K562 (cell line): ENCODE data around the gene LACTB. TPM values are rescaled to one million over a fixed set of nuclear protein-coding genes. Genes with fewer than 3 reads are reported as not detected.
A peak's percentile ranks its signal among the peaks of the same experiment; 100 is the strongest.

Source experiments
- ARID4B ChIP-seq: sonication (generic); formaldehyde crosslinking; IDR thresholded peaks from 2 replicates; pipeline ENCODE4 v1.8.0; 2022; ENCODE audit warnings: mild to moderate bottlenecking, missing genetic modification reagents
- FOXK2 ChIP-seq, 2 experiments: fragments of 450-650 bp; IDR thresholded peaks in 1 of 2; conservative IDR thresholded peaks in 1 of 2; 2 replicates each; pipeline ENCODE4 v1.6.1; 2016; ENCODE audit warnings: low read depth in 2 of 2, mild to moderate bottlenecking in 1 of 2
- IRF1 ChIP-seq: sonication (generic); formaldehyde crosslinking; IDR thresholded peaks from 2 replicates; pipeline ENCODE4 v1.8.0; 2022; ENCODE audit warnings: missing genetic modification reagents, mild to moderate bottlenecking, borderline replicate concordance
- JUN ChIP-seq, 2 experiments: sonication (generic) in 1 of 2; formaldehyde crosslinking in 1 of 2; IDR thresholded peaks; 2 replicates each; pipeline versions ENCODE4 v1.6.1 to v1.8.0; 2012 to 2022; ENCODE audit warnings: borderline replicate concordance in 2 of 2, mild to moderate bottlenecking in 2 of 2, improper control_type of control experiment in 1 of 2, low read depth in 1 of 2, low read length in 1 of 2, missing genetic modification reagents in 1 of 2
- MYNN ChIP-seq, 2 experiments: sonication (generic); formaldehyde crosslinking in 1 of 2; IDR thresholded peaks; 2 replicates each; pipeline versions ENCODE4 v1.5.0 to v1.6.1; 2016 to 2020; ENCODE audit warnings: antibody characterized with exemption in 1 of 2, missing genetic modification reagents in 1 of 2
- PATZ1 ChIP-seq: fragments of 250-450 bp; sonication (Bioruptor Pico); IDR thresholded peaks from 2 replicates; pipeline ENCODE4 v1.5.0; 2020; ENCODE audit warnings: mild to moderate bottlenecking, borderline replicate concordance
- RNF2 ChIP-seq: sonication (generic); IDR thresholded peaks from 2 replicates; pipeline ENCODE4 v1.6.1; 2016
- TSHZ1 ChIP-seq: fragments of 250-450 bp; sonication (Bioruptor Pico); IDR thresholded peaks from 2 replicates; pipeline ENCODE4 v1.4.0; 2020; ENCODE audit warnings: mild to moderate bottlenecking, moderate library complexity
- ZBTB5 ChIP-seq: fragments of 450-650 bp; IDR thresholded peaks from 2 replicates; pipeline ENCODE4 v1.6.1; 2017; ENCODE audit warnings: antibody characterized with exemption
- ZNF655 ChIP-seq: fragments of 250-450 bp; sonication (Bioruptor Pico); IDR thresholded peaks from 2 replicates; pipeline ENCODE4 v1.5.0; 2021
- polyA plus RNA-seq, 8 experiments: library from polyadenylated mRNA; depleted of rRNA in 4 of 8; stranded (reverse) in 5 of 8; unstranded in 3 of 8; fragments of >200 nt; fragmentation: Nextera tagmentation in 2 of 8; fragmentation: Illumina TruSeq in 1 of 8; extraction: Ambion mirVana in 2 of 8; extraction: Trizol in 1 of 8; gene quantifications; 2 replicates each; pipeline versions ENCODE4 v1.2.1 to v1.2.3, GENCODE V29; 2011 to 2014; ENCODE audit warnings: inconsistent platforms in 1 of 8, missing spikeins in 1 of 8
- total RNA-seq, 7 experiments: library from RNA; depleted of rRNA in 6 of 7; stranded (reverse); fragments of >200 nt in 6 of 7; fragmentation: Illumina TruSeq in 2 of 7; extraction: Trizol in 2 of 7; gene quantifications; 2 replicates each; pipeline versions ENCODE4 v1.2.1 to v1.2.3, GENCODE V29; 2011 to 2021; ENCODE audit warnings: low replicate concordance in 1 of 7

The LACTB gene
- total and polyA plus RNA-seq, 9 of the 15 experiments (the other 6 are each of a cell fraction or from before 2014, with no cell fraction given): 3.1 to 15.5 (median 9.8) TPM

GRCh38 chr15:63109920-63110319, 11.7 kb upstream of the LACTB start (continued):
- no peak for TF ChIP-seq TSHZ1 (CRISPR knock-in tag)
- peak; percentile 46; the same call in 1 of the 2 replicates for TF ChIP-seq JUN (IDR thresholded peaks at IDR 0.05; ENCODE audit: borderline replicate concordance, low read depth, low read length)
- no peak for TF ChIP-seq JUN (CRISPR knock-in tag; IDR thresholded peaks at IDR 0.05; ENCODE audit: borderline replicate concordance)
- no peak for TF ChIP-seq ZNF655 (CRISPR knock-in tag)
- TF ChIP-seq FOXK2 (conservative IDR thresholded peaks at IDR 0.05 in 1 of 2, IDR thresholded peaks at IDR 0.05 in 1 of 2; ENCODE audit: low read depth in 2 of 2): peak; percentile 95 to 98
- peak; percentile 92 for TF ChIP-seq MYNN (IDR thresholded peaks at IDR 0.05)
- no peak for TF ChIP-seq MYNN (CRISPR knock-in tag; IDR thresholded peaks at IDR 0.05)
- 0 out of 2 replicates have a peak, but pooled peaks have one; percentile 30 for TF ChIP-seq ZBTB5
- peak; percentile 75; the same call in 1 of the 2 replicates for TF ChIP-seq ARID4B
- no peak for TF ChIP-seq PATZ1
- TF ChIP-seq RNF2: peak; percentile 53; the same call in 1 of the 2 replicates
- no peak for TF ChIP-seq IRF1 (CRISPR knock-in tag)
